ENCODE data around the gene OR2B2.

- TF ChIP-seq POLR2A (IDR thresholded peaks at IDR 0.05) (no peak), POLR2AphosphoS5 (IDR thresholded peaks at IDR 0.05) (no peak)
Observed at GRCh38 chr6:27957516-27957915, 45.3 kb upstream of the OR2B2 start.

Measured in upper lobe of left lung (tissue), 4 donors.